ENCODE data around the gene FANCL.
"Not testable (repeated sequence)": the region's sequence is repeated elsewhere in the genome, so short reads cannot be mapped to it uniquely, and the experiment has no call there.

The FANCL gene

DNA sequence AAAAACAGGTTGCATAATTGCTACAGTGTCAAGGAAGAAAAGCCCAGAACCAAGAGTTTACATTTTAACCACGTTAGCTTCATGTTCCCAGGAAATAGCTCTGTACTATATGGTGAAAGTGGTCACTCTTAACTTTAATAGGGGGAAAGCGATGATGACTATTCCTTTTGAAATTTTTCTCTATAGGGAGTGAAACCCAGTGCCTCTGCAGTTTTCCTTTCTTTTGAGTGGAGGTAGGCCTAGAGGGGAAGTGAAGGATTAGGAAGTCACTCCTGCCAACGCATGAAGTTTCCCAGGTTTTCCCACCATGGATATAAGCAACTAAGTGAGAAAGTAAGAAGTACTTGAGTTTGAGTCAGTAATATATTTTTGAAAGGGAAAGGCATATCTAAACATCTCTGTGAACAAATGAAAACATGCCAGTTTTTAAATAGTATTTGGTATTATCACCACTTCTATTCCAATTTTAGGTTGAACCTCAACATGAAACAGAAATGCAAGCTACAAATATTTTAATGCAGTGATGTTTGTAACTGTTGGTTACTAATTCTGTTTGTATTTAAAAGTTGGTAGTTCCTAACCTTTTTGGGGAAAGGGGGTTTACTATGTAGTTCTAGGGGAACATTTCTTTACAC, 102.6 kb downstream of the FANCL start:
- DNase-seq, result no peak

DNA sequence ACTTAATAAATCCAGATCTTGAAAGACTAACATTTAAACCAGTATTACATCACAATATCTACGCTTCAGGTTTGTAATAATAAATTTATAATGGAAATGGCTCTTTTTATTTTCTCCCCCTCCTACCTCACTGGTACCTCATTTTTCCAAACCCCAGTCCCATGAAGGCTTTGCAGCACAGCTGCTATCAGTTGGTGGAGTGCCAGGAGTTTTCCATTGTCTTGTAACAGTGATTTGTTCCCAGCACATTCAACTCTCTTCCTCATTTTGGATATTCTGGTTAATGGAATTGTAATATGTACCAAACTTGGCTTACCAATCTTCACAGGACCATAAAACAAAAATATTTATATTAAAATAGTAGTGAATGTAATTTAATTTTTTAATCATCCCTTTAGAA, 103.3 kb downstream of the FANCL start:
- no peak for DNase-seq

DNA sequence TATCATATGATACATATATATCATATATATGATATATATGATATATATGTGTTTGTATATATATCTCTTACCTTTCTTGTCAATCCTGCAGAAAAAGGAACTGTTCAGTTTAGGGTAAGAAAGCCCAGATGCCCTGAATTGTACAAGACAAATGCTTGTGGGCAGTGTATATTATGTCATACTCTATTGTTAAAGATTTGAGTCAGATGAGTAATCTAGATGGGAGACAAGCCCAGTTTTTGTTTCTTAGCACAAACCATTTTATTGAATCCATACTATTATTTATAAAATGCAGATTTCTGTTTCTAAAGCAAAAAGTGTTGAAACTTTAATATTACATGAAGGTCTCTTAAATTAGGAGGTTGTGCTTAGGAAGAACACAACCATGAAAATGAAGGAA, 103.9 kb downstream of the FANCL start:
- DNase-seq, result no peak

DNA sequence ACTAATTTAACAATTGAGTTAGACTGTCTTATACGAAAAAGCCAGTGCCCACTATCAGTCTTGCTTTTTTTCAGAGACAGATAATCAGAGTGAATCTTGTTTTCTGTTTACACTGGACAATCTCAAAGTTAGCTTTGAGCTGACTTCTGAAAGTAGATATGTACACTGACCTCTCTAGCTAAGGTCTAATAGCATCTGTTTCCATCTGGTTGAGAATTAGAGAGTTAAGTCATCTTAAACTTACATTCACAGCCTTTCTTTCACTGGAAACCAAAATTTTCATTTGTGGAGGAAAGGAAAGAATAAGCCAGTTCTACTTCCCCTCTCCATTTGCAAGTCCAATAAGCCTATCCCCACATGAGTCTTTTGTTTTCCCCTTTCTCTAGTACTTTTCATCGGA, 105.3 kb downstream of the FANCL start:
- no peak for DNase-seq

DNA sequence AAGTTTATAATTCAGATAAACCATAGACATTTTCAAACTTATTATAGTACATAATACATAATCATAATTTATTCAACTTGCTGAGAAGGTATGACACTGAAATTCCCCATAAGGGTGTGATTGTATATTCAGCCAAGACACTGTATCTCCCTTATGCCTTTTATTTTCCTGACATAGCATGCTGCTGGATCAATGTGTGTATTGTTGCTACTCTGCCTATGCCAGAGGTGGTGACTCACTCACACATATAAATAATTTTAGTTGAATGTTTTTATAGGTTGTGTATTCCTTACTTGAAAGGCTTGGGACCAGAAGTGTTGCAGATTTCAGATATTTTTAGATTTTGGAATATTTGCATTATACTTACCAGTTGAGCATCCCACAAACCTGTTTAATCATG, 107.7 kb downstream of the FANCL start:
- no peak for DNase-seq

DNA sequence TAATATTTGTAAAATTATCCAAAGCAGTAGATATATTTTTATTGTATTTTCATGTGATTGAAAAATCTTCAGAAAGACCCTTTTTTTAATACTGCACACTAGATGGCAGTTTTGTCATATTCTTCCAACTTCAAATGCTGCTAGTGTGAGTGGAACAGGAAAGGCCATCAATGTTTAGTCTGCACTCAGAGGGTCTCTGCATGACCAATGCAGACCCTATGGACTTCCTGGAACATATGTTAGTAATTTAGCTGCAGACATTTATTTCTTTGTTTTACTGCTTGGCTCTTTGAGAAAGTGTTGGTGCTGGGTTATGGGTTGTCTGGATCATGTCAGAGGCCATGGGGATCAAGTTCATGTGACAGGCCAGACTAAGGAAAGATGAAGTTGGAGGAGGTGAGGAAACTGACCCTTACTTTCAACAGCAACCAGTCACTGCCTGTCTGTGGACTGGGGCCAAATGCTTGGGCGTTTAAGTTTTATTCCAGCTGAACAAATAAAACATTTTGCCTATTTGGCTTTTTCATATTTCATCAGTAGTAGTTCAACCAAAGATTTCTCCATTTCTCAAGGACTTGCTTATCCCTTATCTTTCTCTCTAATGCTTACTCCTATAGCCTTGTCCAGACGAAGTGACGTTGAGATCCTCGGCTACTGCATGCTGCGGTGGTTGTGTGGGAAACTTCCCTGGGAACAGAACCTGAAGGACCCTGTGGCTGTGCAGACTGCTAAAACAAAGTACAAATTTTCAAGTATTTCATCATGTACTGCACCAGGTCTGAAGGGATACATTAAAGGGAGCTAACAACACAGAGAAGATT, 109.7 kb downstream of the FANCL start:
- no peak for DNase-seq

DNA sequence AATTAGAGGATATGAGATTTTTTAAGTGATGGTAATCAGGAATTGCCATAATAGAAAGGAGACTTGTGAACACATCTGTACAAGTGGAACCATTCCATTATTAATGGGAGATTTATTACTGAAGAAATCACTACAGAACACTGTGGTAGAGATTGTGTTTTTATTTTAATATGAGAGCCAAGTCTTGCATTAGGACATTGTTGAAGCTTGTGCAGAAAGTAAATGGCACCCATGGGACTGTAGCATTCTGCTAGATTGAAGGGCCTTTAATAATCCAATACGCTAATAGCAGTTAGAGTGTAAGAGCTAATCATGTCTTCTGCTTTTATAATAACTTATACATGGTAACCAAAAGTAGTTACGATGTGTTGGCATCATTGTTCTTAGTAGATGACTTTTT, 110.9 kb downstream of the FANCL start:
- DNase-seq, result no peak

DNA sequence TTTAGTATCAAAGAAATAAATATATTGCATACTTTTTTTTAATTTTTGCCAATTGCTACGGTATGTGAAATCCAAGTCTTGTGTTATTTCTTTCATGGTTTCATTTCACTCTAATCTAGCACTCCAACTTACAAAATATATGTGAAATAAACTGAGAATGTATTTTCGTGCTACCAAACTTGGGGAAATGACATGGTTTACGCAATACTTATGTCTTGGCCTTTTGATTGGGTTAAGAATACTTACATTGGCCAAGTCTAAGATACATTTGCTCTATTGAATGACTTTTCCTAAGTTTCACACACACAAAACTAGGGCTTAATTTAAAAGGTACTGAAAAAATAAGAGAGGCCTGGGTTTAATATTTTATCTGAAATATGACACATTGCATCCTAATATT, 114.0 kb downstream of the FANCL start:
- DNase-seq, result no peak

DNA sequence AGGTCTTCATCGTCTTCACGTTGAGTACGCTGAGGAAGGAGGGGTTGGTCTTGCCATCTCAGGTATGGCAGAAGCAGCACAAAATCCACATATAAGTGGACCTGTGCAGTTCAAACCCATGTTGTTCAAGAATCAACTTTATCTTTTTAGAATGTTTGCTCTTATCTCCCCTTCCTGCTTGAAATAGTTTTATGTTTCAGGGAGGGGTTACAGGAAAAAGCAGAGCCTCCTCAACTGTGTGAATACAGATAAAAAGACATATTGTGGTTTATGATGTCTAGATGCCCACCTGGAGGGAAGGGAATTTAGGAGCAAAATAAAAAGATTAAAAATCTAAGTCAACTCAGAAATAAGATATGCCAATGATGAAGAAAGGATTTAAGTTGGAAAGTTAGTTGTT, 118.6 kb downstream of the FANCL start:
- no peak for DNase-seq

DNA sequence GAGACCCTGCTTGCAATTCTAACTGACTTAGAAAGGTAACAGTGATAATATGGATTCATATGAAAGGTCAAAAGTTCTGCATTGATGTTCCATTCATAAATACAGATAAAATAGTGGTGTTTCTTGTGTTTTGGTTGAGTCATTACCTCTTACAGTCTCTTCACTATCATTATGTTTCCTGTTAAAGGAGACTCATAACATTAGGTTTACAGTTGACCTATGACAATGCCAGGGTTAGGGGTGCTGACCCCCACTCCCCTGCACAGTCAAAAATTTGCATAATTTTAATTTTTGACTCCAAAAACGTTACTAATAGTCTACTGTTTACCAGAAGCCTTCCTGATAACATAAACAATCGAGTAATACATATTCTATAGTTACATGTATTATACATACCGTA, 119.1 kb downstream of the FANCL start:
- DNase-seq, result no peak

DNA sequence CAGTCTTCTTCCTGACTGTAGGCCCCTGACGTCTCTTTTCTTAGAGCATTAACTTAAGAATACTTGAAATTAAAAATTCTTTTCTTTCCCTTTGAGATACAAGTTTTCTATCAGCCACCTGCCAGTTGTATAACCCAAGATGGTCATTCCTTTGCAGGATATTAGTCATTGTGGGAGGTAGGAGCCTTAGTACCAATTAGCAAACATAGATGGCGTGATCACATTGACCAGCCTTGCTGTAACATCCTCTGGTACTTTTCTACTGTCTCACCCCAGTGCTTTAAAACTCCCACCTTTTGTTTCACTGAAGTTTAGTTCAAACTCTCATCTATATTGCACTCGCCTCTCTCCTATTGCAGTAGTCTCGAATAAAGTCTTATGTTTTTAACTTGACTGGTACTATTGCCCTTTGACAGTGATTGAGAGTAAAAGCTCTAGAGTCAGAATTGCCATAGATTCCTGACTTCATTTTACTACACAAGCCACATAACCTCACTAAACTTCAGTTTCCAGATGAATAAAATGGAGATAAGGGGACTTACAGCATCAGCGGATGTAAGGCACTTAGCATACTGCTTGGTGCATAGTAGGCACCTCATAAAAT, 120.4 kb downstream of the FANCL start:
- no peak for DNase-seq

DNA sequence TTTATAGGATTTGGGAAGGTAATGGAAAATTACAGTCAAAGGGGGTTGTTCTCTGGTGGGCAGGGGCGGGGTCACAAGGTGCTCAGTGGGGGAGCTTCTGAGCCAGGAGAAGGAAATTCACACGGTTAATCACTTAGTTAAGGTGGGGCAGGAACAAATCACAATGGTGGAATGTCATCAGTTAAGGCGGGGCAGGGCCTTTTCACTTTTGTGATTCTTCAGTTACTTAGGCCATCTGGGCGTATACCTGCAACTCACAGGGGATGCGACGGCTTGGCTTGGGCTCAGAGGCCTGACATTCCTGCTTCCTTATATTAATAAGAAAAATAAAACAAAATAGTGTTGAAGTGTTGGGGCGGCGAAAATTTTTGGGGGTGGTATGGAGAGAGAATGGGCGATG, 127.6 kb downstream of the FANCL start:
- not testable (repeated sequence) for DNase-seq

DNA sequence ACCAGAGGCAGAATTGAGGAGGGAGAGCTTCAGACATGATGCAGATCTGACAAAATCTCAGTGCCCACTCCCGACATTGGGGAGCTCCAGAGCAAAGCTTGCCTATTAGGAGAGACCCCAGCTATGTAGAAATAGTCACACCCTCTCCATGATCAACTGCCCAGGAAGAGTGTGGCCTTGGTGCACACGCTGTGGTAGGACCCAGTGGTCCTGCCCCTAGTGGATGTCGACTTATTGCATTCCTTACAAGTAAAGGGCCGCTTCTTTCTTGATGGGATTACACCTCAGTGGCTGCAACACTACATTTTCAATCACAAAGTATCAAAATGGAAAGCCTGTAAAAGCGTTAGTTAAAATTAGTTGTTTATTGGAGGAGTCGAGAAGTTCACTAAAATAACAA, 130.4 kb downstream of the FANCL start:
- DNase-seq, result no peak

DNA sequence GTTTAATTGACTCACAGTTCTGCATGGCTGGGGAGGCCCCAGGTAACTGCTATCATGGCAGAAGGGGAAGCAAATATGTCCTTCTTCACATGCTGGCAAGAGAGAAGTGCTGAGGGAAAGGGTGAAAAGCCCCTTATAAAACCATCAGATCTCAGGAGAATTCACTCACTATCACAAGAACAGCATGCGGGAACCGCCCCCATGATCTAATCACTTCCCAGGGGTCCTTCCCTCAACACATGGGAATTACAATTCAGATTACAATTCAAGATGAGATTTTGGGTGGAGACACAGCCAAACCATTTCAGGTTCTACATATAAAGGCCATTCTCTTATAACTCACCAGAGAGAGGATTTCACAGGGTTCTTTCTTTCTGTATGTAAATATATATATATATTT, 131.6 kb downstream of the FANCL start:
- no peak for DNase-seq
